ENCODE measurements around the gene ERC1. TPM values are rescaled to one million over a fixed set of nuclear protein-coding genes. Genes with fewer than 3 reads are reported as not detected.

ERC1 gene
- total RNA-seq, 2 donors from 2014 or later, result 26.9 to 41.9 TPM

DNA sequence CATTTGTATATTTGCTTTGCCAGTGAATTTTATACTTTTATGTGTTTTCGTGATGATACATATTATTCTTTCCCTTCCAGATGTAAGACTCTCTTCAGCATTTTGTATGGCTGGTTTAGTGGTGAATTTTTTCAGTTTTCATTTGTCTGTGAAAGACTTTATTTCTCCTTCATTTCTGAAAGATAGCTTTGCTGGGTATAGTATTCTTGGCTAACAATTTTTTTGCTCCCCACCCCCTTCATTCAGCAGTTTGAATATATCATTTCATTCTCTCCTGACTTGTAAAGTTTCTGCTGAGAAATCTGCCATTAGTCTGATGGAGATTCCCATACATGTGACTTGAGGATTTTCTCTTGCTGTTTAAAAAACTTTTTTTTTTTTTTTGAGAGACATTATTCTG, 72.8 kb downstream of the ERC1 start:
- DNase-seq, result no peak
- Histone ChIP-seq H3K9ac (ENCODE audit: low read depth in 2 of 2, low read length in 2 of 2) (no peak overlapping the region), H3K4me3 (no peak overlapping the region), H3K27ac (no peak overlapping the region), H3K4me1 (no peaks in the 10 kb centered on the region), H3K9me3 (no peaks in the 10 kb centered on the region), H3K36me3 (no peaks in the 10 kb centered on the region), H3K27me3 (no peaks in the 10 kb centered on the region)
- TF ChIP-seq, protein P1, sequence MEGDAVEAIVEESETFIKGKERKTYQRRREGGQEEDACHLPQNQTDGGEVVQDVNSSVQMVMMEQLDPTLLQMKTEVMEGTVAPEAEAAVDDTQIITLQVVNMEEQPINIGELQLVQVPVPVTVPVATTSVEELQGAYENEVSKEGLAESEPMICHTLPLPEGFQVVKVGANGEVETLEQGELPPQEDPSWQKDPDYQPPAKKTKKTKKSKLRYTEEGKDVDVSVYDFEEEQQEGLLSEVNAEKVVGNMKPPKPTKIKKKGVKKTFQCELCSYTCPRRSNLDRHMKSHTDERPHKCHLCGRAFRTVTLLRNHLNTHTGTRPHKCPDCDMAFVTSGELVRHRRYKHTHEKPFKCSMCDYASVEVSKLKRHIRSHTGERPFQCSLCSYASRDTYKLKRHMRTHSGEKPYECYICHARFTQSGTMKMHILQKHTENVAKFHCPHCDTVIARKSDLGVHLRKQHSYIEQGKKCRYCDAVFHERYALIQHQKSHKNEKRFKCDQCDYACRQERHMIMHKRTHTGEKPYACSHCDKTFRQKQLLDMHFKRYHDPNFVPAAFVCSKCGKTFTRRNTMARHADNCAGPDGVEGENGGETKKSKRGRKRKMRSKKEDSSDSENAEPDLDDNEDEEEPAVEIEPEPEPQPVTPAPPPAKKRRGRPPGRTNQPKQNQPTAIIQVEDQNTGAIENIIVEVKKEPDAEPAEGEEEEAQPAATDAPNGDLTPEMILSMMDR (IDR thresholded peaks at IDR 0.05), result no peak
- intact Hi-C loops (cut with DNase I), result no loop called here

DNA sequence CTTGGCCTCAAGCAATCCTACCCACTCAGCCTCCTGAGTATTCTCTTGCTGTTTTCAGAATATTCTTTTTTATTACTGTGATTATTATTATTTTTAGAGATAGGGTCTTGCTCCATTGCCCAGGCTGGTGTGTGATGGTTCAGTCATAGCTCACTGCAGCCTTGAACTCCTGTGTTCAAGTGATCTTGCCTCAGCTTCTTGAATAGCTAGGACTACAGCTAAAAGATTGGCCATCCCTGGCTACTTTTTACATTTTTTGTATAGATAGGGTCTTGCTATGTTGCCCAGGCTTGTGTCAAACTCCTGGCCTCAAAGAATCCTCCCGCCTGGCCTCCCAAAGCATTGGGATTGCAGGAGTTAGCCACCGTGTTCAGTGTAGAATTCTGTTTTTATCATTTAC, 73.3 kb downstream of the ERC1 start:
- Histone ChIP-seq H3K27ac (no peak overlapping the region), H3K36me3 (no peaks in the 10 kb centered on the region), H3K4me3 (no peak overlapping the region), H3K4me1 (no peaks in the 10 kb centered on the region), H3K9me3 (no peaks in the 10 kb centered on the region), H3K9ac (ENCODE audit: low read depth in 2 of 2, low read length in 2 of 2) (no peak overlapping the region), H3K27me3 (no peaks in the 10 kb centered on the region)
- DNase-seq, result no peak
- TF ChIP-seq, protein P1 (IDR thresholded peaks at IDR 0.05), result no peak
- intact Hi-C loops (cut with DNase I), result no loop called here

DNA sequence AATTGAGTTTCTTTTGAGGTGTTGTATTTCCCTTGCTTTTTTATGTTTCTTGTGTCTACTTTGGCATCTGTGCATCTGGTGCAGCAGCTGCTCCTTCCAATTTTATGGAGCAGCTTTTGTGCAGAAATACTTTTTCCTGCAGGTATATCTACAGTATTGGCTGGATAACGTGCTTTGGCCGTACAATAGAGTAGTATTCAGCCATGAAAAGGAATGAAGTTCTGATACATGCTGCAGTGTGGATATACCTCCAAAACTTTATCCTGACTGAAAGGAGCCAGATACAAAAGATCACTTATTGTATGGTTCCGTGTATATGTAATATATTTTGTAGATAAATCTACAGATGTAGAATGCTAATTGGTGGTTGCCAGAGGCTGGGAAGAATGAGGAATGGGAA, 74.6 kb downstream of the ERC1 start:
- intact Hi-C loops (cut with DNase I), result no loop called here
- DNase-seq, result no peak

DNA sequence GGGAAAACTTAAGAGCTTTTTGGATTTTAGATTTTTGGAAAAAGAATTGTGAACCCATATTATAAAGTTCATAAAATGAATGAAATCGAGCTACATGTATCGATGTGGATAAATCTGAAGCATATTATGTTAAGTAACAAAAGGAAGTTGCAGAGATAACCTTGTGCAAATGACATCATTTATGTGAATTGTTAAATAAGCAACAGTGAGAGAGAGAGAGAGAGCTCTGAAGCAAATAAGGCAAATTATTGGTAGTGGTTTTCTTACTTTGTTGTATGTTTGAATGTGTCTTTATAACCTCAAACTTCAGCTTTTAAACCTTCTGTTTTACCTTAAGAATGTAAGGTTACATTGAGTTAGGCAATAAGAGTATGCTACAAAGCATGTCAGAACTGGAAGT, 78.8 kb downstream of the ERC1 start:
- H3K27ac ChIP-seq, result no peak overlapping the region

More for the DNA sequence above, 74.6 kb downstream of the ERC1 start:
- TF ChIP-seq, protein P1 (IDR thresholded peaks at IDR 0.05), result no peak
- Histone ChIP-seq H3K4me1 (no peaks in the 10 kb centered on the region), H3K9ac (ENCODE audit: low read depth in 2 of 2, low read length in 2 of 2) (no peak overlapping the region), H3K36me3 (no peaks in the 10 kb centered on the region), H3K27me3 (no peaks in the 10 kb centered on the region), H3K9me3 (no peaks in the 10 kb centered on the region), H3K4me3 (no peak overlapping the region), H3K27ac (no peak overlapping the region)

DNA sequence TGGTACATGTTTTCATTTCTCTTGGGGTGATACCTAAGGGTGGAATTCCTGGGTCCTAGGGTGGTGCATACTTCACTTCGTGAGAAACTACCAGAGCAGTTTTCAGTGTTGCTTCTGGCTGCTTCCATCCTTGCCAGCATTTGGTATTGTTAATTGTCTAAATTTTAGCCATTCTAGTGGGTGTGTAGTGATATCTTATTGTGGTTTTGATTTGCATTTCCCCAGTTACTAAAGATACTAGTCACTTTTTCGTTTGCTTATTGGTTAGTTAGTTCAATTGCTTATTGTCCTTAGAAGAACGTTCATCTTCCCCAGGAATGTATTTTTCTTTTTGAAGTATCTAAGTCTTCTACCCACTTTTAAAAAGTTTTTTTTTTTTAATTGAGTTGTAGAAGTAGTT, 80.2 kb downstream of the ERC1 start:
- no peak overlapping the region for H3K4me3 ChIP-seq
- no peaks in the 10 kb centered on the region for H3K9me3 ChIP-seq
- no peak for DNase-seq
- TF ChIP-seq, protein P1 (IDR thresholded peaks at IDR 0.05), result no peak
- no peaks in the 10 kb centered on the region for H3K4me1 ChIP-seq
- intact Hi-C loops (cut with DNase I), result no loop called here
- H3K36me3 ChIP-seq, result no peaks in the 10 kb centered on the region
- no peak overlapping the region for H3K9ac ChIP-seq (ENCODE audit: low read depth in 2 of 2, low read length in 2 of 2)
- no peaks in the 10 kb centered on the region for H3K27me3 ChIP-seq
- no peak overlapping the region for H3K27ac ChIP-seq

More for the DNA sequence above, 78.8 kb downstream of the ERC1 start:
- intact Hi-C loops (cut with DNase I), result no loop called here
- Histone ChIP-seq H3K36me3 (no peaks in the 10 kb centered on the region), H3K4me1 (no peaks in the 10 kb centered on the region), H3K9me3 (no peaks in the 10 kb centered on the region), H3K9ac (ENCODE audit: low read depth in 2 of 2, low read length in 2 of 2) (no peak overlapping the region), H3K4me3 (no peak overlapping the region), H3K27me3 (no peaks in the 10 kb centered on the region)
- TF ChIP-seq, protein P1 (IDR thresholded peaks at IDR 0.05), result no peak
- no peak for DNase-seq

DNA sequence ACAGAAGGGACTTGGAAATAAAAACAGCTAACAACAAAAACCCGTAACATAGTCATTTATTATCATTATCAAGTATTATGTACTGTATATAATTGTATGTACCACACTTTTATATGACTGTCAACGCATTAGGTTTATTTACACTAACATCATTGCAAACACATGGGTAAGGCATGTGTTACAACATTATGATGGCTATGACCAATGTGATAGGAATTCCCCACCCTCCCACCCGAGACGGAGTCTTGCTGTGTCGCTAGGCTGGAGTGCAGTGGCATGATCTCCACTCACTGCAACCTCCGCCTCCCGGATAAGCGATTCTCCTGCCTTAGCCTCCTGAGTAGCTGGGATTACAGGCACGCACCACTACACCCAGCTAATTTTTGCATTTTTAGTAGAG, 82.6 kb downstream of the ERC1 start:
- intact Hi-C loops (cut with DNase I), result no loop called here
- Histone ChIP-seq H3K4me1 (no peaks in the 10 kb centered on the region), H3K36me3 (no peaks in the 10 kb centered on the region), H3K9ac (ENCODE audit: low read depth in 2 of 2, low read length in 2 of 2) (no peak overlapping the region), H3K27ac (no peak overlapping the region), H3K4me3 (no peak overlapping the region), H3K27me3 (no peaks in the 10 kb centered on the region), H3K9me3 (no peaks in the 10 kb centered on the region)
- no peak for DNase-seq
- TF ChIP-seq, protein P1 (IDR thresholded peaks at IDR 0.05), result no peak

All from colonic mucosa (tissue), 4 donors.